Activated naive CD8-positive, alpha-beta T cell treated with anti-CD3 and anti-CD28 coated beads, Interleukin-2, amount 50 U/mL, for 24 hours (primary cell): ENCODE results near the gene NEXMIF.

Source experiments
- ATAC-seq: fragments of 150-1000 bp; cut with Tn5 transposase; one replicate; pipeline ENCODE4 v1.10.0; 2021
- DNase-seq: peaks from one replicate; pipeline ENCODE4 v3.0.0; 2021
- H3K27ac Mint-ChIP-seq: one replicate; pipeline ENCODE4 v1.8.0; 2021; ENCODE audit warnings: mild to moderate bottlenecking, mixed read lengths
- H3K27me3 Mint-ChIP-seq: one replicate; pipeline ENCODE4 v1.8.0; 2021; ENCODE audit warnings: mixed read lengths
- H3K36me3 Mint-ChIP-seq: one replicate; pipeline ENCODE4 v1.8.0; 2021; ENCODE audit warnings: low read depth, mixed read lengths
- H3K4me1 Mint-ChIP-seq: one replicate; pipeline ENCODE4 v1.8.0; 2021; ENCODE audit warnings: mixed read lengths
- H3K4me3 Mint-ChIP-seq: one replicate; pipeline ENCODE4 v1.8.0; 2021; ENCODE audit warnings: mild to moderate bottlenecking, moderate library complexity, mixed read lengths
- H3K9me3 Mint-ChIP-seq: one replicate; pipeline ENCODE4 v1.8.0; 2021; ENCODE audit warnings: mixed read lengths

NEXMIF gene

DNA sequence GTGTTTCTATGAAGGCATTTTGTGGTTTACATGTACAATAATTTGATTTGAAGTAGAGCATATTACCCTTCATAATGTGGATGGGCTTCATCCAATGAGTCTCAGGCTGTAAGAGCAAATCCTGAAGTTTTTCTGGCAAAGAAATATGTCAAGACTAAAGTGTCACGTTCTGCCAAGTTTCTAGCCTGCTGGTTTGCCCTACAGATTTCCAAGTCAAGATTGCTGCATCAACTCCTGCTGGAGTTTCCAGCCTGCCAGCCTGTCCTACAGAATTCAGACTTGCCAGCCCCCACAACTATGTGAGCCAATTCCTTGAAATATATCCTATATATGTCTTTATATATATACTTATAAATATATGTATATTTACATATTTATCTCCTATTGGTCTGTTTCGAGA, 240.8 kb downstream of the NEXMIF start:
- no peak for ATAC-seq

More for the DNA sequence above, 240.8 kb downstream of the NEXMIF start:
- no peak for DNase-seq
- Mint-ChIP-seq H3K27me3 (no peaks in the 10 kb centered on the region), H3K9me3 (peaks cover 7% of the 10 kb centered on the region), H3K36me3 (no peaks in the 10 kb centered on the region), H3K27ac (no peak overlapping the region), H3K4me1 (no peaks in the 10 kb centered on the region), H3K4me3 (no peak overlapping the region)
